Measurements from ENCODE around the gene HTR3D. TPM values are rescaled to one million over a fixed set of nuclear protein-coding genes. Genes with fewer than 3 reads are reported as not detected.
"Not testable (repeated sequence)": the region's sequence is repeated elsewhere in the genome, so short reads cannot be mapped to it uniquely, and the experiment has no call there.

HTR3D gene
- polyA plus RNA-seq, 3 donors from 2014 or later = not detected

DNA sequence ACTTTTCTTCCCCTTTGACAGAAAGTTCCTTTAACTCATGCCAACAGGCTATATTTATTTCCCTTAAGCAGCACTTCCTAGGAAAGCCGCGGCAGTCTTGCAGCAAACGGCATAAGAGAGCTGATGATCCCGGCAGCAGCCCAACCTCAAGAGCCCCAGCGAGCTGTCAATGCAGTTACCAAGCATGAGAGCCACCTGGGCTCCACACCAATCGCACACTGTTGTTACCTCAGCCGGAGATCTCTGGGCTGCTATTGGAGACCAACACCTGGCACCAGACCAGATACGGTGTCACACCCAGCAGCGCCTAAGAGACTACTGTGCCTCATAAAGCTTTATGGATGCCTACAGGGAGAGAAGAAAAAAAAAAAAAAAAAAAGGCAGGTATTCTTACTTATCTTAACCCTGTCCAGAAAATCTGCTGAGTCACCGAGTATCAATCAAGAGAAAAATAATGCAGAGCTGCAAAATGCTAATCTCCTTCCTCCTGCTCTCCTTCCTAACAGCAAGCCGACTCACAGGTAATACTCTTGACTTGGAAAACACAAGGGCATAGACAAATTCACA is 25.5 kb upstream of the HTR3D start:
- DNase-seq = no peak
- peaks cover 11 to 18% (median 14%) of the 10 kb centered on the region in 3 donors for H3K36me3 Mint-ChIP-seq
- H3K27me3 Mint-ChIP-seq (ENCODE audit: low read depth in 3 of 3) = peaks cover 0 to 1% (median 0%) of the 10 kb centered on the region in 3 donors
- no peak overlapping the region for H3K4me3 Mint-ChIP-seq
- H3K27ac Mint-ChIP-seq = no peak overlapping the region
- H3K4me1 Mint-ChIP-seq = peaks cover 0 to 3% of the 10 kb centered on the region in 2 donors
- no peaks in the 10 kb centered on the region for H3K9me3 Mint-ChIP-seq

DNA sequence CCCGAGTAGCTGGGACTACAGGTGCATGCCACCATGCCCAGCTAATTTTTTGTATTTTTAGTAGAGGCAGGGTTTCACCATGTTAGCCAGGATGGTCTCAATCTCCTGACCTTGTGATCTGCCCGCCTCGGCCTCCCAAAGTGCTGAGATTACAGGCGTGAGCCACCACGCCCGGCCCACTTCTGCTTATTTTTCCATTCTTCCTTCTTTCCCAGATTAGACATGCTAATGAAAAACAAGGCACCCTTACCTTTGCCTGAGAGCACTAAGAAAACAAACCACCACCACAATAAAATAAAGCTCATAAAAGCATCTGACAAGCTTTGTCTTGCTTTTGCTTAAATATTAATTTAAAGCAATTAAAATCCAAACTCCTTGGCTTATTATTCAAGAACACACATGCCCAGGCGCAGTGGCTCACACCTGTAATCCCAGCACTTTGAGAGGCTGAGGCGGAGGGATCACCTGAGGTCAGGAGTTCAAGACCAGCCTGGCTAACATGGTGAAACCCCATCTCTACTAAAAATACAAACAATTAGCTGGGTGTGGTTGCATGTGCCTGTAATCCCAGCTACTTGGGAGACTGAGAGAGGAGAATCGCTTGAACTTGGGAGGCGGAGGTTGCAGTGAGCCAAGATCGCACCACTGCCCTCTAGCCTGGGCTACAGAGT is 24.3 kb upstream of the HTR3D start:
- H3K9me3 Mint-ChIP-seq; H3K4me3 Mint-ChIP-seq; H3K4me1 Mint-ChIP-seq; H3K27me3 Mint-ChIP-seq (ENCODE audit: low read depth in 3 of 3); DNase-seq; H3K27ac Mint-ChIP-seq: not testable (repeated sequence)
- H3K36me3 Mint-ChIP-seq = peaks cover 12 to 21% (median 18%) of the 10 kb centered on the region in 3 donors

DNA sequence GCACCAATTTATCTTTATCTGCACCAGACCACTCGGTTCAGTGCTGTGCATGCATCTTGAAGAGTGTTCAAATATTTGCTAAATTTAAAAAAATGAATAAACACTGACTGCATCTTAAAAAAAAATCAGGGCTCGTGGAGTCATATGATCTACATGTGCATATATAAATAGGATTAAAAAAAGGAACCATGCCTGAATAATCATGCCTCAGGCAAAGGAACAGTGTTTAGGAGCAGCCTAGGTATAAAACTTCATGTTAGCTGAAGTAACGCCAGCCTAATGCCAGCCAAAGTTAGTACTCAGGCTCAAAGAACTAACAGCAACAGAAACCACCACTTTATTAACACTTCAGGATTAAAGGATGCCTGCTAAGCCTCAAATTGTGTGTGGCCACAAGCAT is 23.4 kb upstream of the HTR3D start:
- no peak for DNase-seq
- Mint-ChIP-seq H3K4me1 (peaks cover 0 to 4% of the 10 kb centered on the region in 2 donors), H3K9me3 (no peaks in the 10 kb centered on the region), H3K27ac (no peak overlapping the region), H3K36me3 (peaks cover 14 to 25% (median 25%) of the 10 kb centered on the region in 3 donors), H3K27me3 (ENCODE audit: low read depth in 3 of 3) (no peaks in the 10 kb centered on the region), H3K4me3 (no peak overlapping the region)

DNA sequence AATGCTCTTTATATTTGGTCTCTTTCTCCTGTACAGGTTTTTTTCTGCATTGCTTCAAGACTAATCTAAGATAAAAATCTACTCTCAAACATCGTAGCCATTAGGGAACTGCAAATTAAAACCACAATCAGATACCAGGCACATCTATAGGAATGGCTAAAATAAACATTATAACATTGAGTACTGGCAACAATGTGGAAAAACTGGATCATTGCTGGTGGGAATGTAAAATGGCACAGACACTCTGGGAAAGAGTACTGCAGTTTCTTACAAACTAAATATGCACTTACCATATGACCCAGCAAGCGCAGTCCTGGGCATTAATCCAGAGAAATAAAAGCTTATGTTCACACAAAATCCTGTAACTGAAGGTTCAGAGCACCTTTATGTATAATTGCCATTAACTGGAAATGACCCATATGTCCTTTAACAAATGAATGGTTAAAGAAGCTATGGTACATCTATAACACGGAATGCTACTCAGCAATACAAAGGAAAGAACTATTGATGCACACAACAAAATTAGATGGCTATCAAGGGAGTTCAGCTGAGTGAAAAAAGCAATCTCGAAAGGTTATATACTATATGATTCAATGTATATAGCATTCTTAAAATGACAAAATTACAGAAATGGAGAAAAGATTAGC is 20.2 kb upstream of the HTR3D start:
- DNase-seq = no peak
- peaks cover 4 to 5% of the 10 kb centered on the region in 2 donors for H3K4me1 Mint-ChIP-seq
- peaks cover 0 to 4% (median 0%) of the 10 kb centered on the region in 3 donors for H3K27me3 Mint-ChIP-seq (ENCODE audit: low read depth in 3 of 3)
- H3K36me3 Mint-ChIP-seq = peaks cover 10 to 29% (median 24%) of the 10 kb centered on the region in 3 donors
- no peaks in the 10 kb centered on the region for H3K9me3 Mint-ChIP-seq
- peak overlapping the region in 1 of 6 donors; percentile 2 for H3K27ac Mint-ChIP-seq
- no peak overlapping the region for H3K4me3 Mint-ChIP-seq

DNA sequence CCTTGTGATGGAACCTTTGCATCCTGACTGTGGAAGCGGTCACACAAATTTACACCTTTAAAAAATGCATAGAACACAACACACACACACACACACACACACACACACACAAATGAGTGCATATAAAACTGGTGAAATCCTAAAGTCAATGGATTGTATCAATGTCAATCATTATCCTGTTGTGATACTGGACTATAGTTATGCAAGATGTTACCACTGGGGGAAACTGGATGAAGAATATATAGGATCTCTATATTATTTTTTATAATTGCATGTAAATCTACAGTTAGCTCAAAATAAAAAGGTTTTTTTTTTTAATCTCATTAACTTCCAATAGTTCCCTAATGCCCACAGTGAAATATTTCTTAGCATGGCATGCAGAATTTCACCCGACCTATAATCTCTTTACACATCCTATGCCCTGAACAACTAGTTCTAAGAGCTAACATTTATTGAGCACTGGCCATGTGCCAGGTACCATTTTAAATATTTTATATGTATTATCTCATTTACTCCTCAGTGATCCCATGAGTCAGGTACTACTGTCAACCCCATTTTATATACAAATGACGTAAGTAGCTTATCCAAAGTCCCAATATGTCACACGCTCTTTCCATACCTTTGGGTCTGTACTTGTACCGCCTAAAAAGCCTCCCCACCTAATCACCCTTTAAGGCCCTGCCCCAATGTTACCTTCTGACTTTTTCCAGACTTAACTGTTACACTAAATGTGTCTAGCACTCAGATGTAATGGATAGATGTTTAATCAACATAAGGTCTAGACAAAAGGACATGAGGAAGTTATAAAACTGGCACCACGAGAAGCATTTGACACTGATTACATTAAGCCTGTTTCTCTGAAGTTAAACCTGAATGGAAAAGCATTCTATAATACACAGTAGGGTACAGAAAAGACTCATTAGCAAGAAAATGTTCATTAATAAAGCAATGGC is 19.3 kb upstream of the HTR3D start:
- Mint-ChIP-seq H3K4me1 (peaks cover 8 to 12% of the 10 kb centered on the region in 2 donors), H3K9me3 (no peaks in the 10 kb centered on the region), H3K4me3 (no peak overlapping the region), H3K27ac (peak overlapping the region in 1 of 6 donors; percentile 2), H3K36me3 (peaks cover 10 to 29% (median 19%) of the 10 kb centered on the region in 3 donors), H3K27me3 (ENCODE audit: low read depth in 3 of 3) (peaks cover 0 to 4% (median 0%) of the 10 kb centered on the region in 3 donors)
- no peak for DNase-seq

DNA sequence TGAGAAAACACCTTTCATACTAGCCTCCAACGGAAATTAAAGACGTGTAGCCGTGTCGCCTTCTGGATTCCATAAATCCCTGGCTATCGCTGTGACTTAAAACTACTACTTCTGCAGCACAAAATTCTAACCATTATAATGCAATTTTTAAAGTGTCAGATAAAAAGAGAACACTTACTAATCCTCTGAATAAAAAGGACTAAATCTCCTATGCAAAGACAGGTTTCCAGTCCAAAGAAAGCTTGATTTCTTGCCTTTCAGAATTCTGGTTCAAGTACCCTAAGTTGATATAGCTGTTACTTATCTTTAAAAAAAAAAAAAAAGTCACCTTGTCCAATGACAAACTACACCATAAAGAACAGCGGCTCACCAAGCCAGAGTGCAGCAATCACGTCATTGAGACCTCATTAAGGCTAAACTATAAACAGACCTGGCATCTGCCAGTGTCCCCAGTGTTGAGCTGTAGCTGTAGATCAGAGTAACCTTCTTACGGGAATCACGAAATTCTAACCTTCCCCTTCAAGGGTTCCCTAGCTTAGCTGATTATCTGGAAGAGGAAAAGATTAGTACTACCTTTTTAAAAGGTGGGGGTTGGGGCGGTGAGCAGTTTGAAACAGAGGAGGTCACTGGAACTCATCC is 16.0 kb upstream of the HTR3D start:
- H3K4me1 Mint-ChIP-seq = peaks cover 20 to 24% of the 10 kb centered on the region in 2 donors
- H3K27ac Mint-ChIP-seq = no peak overlapping the region
- H3K36me3 Mint-ChIP-seq = peaks cover 8 to 15% (median 11%) of the 10 kb centered on the region in 3 donors
- peaks cover 0 to 12% (median 5%) of the 10 kb centered on the region in 3 donors for H3K27me3 Mint-ChIP-seq (ENCODE audit: low read depth in 3 of 3)
- no peak for DNase-seq
- peak overlapping the region in 4 of 5 donors; percentile 75 to 100 (median 92) for H3K4me3 Mint-ChIP-seq
- H3K9me3 Mint-ChIP-seq = no peaks in the 10 kb centered on the region

DNA sequence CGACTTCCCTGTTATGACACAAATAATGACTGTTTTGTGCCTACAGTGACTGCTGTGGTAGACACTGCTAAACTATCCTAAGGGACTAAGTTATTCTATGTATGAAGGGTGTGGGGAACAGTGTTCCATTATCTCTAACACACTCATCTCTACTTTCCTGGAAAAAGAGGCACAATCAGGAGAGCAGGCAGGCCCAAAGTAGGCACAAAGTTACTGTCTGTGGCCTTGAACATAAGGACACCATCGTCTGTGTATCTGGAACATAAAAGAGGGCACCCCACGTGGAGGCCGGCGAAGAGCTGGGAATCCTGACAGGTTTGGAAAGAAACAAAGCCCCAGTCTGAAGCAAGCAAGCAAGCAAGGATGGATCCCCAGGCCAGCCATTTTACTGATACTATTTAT is 15.4 kb upstream of the HTR3D start:
- Mint-ChIP-seq H3K4me3 (peak overlapping the region; percentile 59 to 100 (median 85)), H3K9me3 (no peaks in the 10 kb centered on the region), H3K4me1 (peaks cover 20 to 24% of the 10 kb centered on the region in 2 donors), H3K27me3 (ENCODE audit: low read depth in 3 of 3) (peaks cover 0 to 12% (median 5%) of the 10 kb centered on the region in 3 donors), H3K36me3 (peaks cover 3 to 11% (median 10%) of the 10 kb centered on the region in 3 donors), H3K27ac (peak overlapping the region in 2 of 6 donors; percentile 58 to 64)
- DNase-seq = no peak

DNA sequence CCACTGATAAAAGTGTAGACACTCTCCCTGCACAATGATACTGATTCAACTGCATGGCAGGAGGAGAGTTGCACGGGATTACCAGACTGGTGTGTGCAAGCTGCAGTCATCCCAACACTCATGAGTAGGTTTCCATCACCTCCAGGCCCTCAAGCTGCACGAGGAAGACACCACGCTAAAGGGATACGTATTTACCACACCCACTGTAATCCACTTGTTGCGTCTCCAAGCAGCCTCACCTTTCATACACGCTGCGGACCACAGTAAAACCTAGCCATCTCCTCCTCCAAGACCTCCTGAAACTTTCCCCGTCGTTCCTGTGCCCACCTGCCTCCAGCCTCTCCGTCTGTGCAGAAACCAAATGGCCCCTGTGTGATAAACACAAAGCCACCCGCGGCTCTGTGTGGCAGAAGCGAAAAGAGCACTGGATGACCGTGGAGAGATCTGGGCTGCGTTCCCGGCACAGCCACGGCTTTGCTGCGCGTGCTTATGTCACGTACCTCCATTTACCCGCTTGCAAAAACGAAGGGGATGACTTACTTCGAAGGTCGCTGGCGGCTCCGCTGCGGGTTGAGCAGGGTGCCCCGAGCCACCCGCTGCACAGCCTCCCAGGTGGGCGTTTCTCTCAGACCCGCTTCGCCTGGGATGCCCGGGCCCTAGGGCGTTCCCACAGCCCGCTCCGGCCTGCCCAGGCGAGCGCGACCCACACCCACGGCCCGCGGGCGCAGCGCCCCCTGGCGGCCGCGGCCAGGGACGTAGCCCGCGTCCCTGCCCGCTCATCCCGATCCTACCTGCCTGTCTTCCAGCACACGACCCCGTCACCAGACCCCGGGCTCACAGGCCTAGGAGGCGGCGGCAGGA is 14.5 kb upstream of the HTR3D start:
- H3K4me1 Mint-ChIP-seq = peaks cover 20 to 24% of the 10 kb centered on the region in 2 donors
- peaks cover 0 to 12% (median 5%) of the 10 kb centered on the region in 3 donors for H3K27me3 Mint-ChIP-seq (ENCODE audit: low read depth in 3 of 3)
- peak overlapping the region; percentile 99 to 100 (median 99) for H3K4me3 Mint-ChIP-seq
- no peak for DNase-seq
- H3K36me3 Mint-ChIP-seq = peaks cover 3 to 9% (median 7%) of the 10 kb centered on the region in 3 donors
- no peaks in the 10 kb centered on the region for H3K9me3 Mint-ChIP-seq
- H3K27ac Mint-ChIP-seq = peak overlapping the region; percentile 75 to 91 (median 84)

DNA sequence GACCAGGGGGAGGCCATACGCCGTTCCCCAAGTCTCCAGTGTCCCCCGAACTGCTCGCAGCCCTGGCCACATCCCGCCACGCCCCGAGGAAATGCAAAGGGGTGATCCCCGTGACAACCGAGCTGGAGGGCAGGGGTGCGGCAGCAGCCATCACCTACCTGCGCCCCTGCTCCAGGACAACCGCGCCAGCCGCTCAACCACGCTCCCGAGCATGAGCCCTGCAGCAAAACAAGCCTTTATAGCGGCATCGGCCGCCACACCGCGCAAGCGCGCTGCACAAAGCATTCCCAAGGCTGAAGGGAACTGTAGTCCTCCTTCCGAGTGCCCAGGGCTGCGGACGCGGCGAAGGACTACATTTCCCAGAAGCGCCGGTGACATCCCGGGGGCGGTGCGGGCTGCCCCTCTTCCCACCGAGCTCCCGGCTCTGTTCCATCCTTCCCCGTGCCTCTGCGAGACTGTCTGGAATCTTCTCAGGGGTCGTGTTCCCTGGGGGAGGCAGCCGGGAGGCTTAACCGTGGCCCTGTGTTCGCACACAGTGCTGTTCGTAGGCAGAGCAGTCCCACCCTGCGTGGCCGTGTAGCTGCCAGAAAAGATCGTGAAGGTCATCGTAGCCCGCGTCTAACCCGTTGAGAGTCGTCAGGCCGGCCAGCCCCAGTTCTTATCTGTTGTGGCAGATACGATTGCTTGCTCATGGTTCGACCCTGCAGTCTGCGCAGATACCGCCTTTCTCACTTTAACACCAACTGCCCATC is 13.7 kb upstream of the HTR3D start, which contains the start of gene ABCC5:
ABCC5 (minus strand) TSS at position 213 of the 752 bp plus-strand sequence. CDS start 3,492 bp downstream, outside the sequence.
- Mint-ChIP-seq H3K27ac (peak within 1 kb of the TSS; percentile 75 to 91 (median 84)), H3K4me1 (peaks cover 19 to 24% of the 10 kb centered on the region in 2 donors), H3K9me3 (no peaks in the 10 kb centered on the region), H3K4me3 (peak within 1 kb of the TSS; percentile 99 to 100 (median 99)), H3K27me3 (ENCODE audit: low read depth in 3 of 3) (peaks cover 3 to 12% (median 5%) of the 10 kb centered on the region in 3 donors), H3K36me3 (peaks cover 0 to 3% (median 1%) of the 10 kb centered on the region in 3 donors)
- DNase-seq = peak; percentile 78 to 84 (median 83)

DNA sequence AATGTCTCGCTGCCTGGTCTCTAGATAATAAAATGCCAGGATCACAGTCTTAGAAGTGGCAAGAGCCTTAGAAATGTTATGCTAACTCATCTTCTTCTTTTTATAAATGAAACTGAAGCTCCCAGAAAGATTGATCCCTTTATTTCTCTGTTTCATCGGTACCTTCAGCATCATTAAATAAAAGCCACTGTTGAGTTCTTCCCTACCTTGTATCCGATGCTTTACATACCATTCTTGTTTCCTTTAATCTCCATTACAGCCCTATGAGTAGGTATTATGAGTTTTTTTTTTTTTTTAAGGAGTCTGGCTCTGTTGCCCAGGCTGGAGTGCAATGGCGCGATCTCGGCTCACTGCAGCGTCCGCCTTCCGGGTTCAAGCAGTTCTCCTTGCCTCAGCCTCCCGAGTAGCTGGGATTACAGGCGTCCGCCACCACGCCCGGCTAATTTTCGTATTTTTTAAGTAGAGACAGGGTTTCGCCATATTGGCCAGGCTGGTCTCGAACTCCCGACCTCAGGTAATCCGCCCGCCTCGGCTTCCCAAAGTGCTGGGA is 13.0 kb upstream of the HTR3D start:
- peak overlapping the region in 5 of 6 donors; percentile 35 to 91 (median 79) for H3K27ac Mint-ChIP-seq

DNA sequence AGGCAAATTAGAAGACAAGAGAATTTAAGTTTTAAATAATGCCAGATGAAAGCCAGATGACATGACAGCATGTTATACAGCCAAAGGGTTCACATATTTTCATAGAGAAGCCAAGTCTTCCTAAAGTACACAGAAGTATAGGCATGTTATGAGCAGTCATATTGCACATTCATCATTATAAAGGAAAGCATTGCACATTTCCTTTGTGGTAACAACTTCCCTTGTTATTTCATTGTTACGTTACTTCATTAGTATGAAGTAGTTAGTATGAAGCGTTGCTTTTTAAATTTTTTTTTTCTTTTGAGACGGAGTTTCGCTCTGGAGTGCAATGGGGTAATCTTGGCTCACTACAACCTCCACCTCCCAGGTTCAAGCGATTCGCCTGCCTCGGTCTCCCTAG is 9.2 kb upstream of the HTR3D start:
- Mint-ChIP-seq H3K4me3 (no peak overlapping the region), H3K27ac (no peak overlapping the region)

More for the DNA sequence above, 13.0 kb upstream of the HTR3D start:
- H3K27me3 Mint-ChIP-seq (ENCODE audit: low read depth in 3 of 3) = peaks cover 3 to 12% (median 5%) of the 10 kb centered on the region in 3 donors
- H3K4me1 Mint-ChIP-seq = peaks cover 19 to 24% of the 10 kb centered on the region in 2 donors
- peak overlapping the region; percentile 99 to 100 (median 99) for H3K4me3 Mint-ChIP-seq
- H3K9me3 Mint-ChIP-seq = no peaks in the 10 kb centered on the region
- DNase-seq = no peak
- peaks cover 0 to 2% (median 0%) of the 10 kb centered on the region in 3 donors for H3K36me3 Mint-ChIP-seq

More for the DNA sequence above, 9.2 kb upstream of the HTR3D start:
- Mint-ChIP-seq H3K36me3 (no peaks in the 10 kb centered on the region), H3K4me1 (peaks cover 11 to 12% of the 10 kb centered on the region in 2 donors), H3K9me3 (no peaks in the 10 kb centered on the region), H3K27me3 (ENCODE audit: low read depth in 3 of 3) (peaks cover 3 to 8% (median 8%) of the 10 kb centered on the region in 3 donors)
- DNase-seq = no peak
